ENCODE results near the gene ATL3.

Gene ATL3

GRCh38 chr11:63681321-63682065, 10.3 kb upstream of the ATL3 start, which contains the start of gene RTN3:
Gene RTN3 (plus strand): TSS chr11:63681500. CDS start chr11:63681637, 137 bp downstream.
- FAIRE-seq (no peak), DNase-seq (ENCODE audit: insufficient read length, low spot score) (peak; percentile 90)
- no peak for TF ChIP-seq CTCF (IDR thresholded peaks at IDR 0.05; ENCODE audit: insufficient read depth, missing control alignments)

GRCh38 chr11:63680834-63681320, 9.7 kb upstream of the ATL3 start:
- no peak for DNase-seq (ENCODE audit: insufficient read length, low spot score)
- no peak for TF ChIP-seq CTCF (IDR thresholded peaks at IDR 0.05; ENCODE audit: insufficient read depth, missing control alignments)
- no peak for FAIRE-seq

GRCh38 chr11:63673579-63673978, 2.4 kb upstream of the ATL3 start:
- DNase-seq (ENCODE audit: insufficient read length, low spot score), result no peak
- FAIRE-seq, result no peak
- no peak for TF ChIP-seq CTCF (IDR thresholded peaks at IDR 0.05; ENCODE audit: insufficient read depth, missing control alignments)

- FAIRE-seq (no peak), DNase-seq (ENCODE audit: insufficient read length, low spot score) (no peak)
- no peak for TF ChIP-seq CTCF (IDR thresholded peaks at IDR 0.05; ENCODE audit: insufficient read depth, missing control alignments)
Measured at GRCh38 chr11:63672936-63673539, 1.9 kb upstream of the ATL3 start.

GRCh38 chr11:63672156-63672463, 934 bp upstream of the ATL3 start:
- FAIRE-seq (no peak), DNase-seq (ENCODE audit: insufficient read length, low spot score) (no peak)
- no peak for TF ChIP-seq CTCF (IDR thresholded peaks at IDR 0.05; ENCODE audit: insufficient read depth, missing control alignments)

GRCh38 chr11:63670433-63671321, 499 bp downstream of the ATL3 start:
- no peak for DNase-seq (ENCODE audit: insufficient read length, low spot score)
- TF ChIP-seq CTCF (IDR thresholded peaks at IDR 0.05; ENCODE audit: insufficient read depth, missing control alignments), result peak; percentile 47
- no peak for FAIRE-seq
